HepG2 (cell line): ENCODE data around the gene EGFR. TPM values are rescaled to one million over a fixed set of nuclear protein-coding genes. Genes with fewer than 3 reads are reported as not detected.

Source experiments
- ARHGAP35 ChIP-seq: sonication (generic); formaldehyde crosslinking; IDR thresholded peaks from 2 replicates; pipeline ENCODE4 v1.9.0; 2022; ENCODE audit warnings: mild to moderate bottlenecking, inconsistent platforms, moderate library complexity, missing genetic modification reagents, borderline replicate concordance
- HOMEZ ChIP-seq: IDR thresholded peaks from 2 replicates; pipeline ENCODE4 v1.6.1; 2016; ENCODE audit warnings: low read depth
- JDP2 ChIP-seq: sonication (generic); formaldehyde crosslinking; IDR thresholded peaks from 2 replicates; pipeline ENCODE4 v1.8.1; 2022; ENCODE audit warnings: missing genetic modification reagents, borderline replicate concordance
- KAT2B ChIP-seq: fragments of 150-350 bp; IDR thresholded peaks from 2 replicates; pipeline ENCODE4 v1.6.1; 2014; ENCODE audit warnings: low read depth, low read length, borderline replicate concordance
- MAX ChIP-seq: IDR thresholded peaks from 2 replicates; pipeline ENCODE4 v1.6.1; 2012; ENCODE audit warnings: inconsistent platforms
- NFAT5 ChIP-seq: sonication (generic); formaldehyde crosslinking; IDR thresholded peaks from 2 replicates; pipeline ENCODE4 v1.4.0; 2020; ENCODE audit warnings: missing genetic modification reagents
- NR2F6 ChIP-seq, 2 experiments: IDR thresholded peaks; 2 replicates each; pipeline ENCODE4 v1.6.1; 2016; ENCODE audit warnings: antibody characterized with exemption in 1 of 2, mild to moderate bottlenecking in 1 of 2
- NR3C1 ChIP-seq: sonication (generic); formaldehyde crosslinking; IDR thresholded peaks from 2 replicates; pipeline ENCODE4 v1.4.0; 2020; ENCODE audit warnings: missing genetic modification reagents
- PAWR ChIP-seq: sonication (generic); formaldehyde crosslinking; IDR thresholded peaks from 2 replicates; pipeline ENCODE4 v1.4.0; 2020; ENCODE audit warnings: missing genetic modification reagents, mild to moderate bottlenecking, borderline replicate concordance
- POLR2AphosphoS2 ChIP-seq: IDR thresholded peaks from 2 replicates; pipeline ENCODE4 v1.6.1; 2011; ENCODE audit warnings: low read depth, low read length, improper control_type of control experiment
- SP1 ChIP-seq, 2 experiments: fragments of 450-650 bp in 1 of 2; sonication (generic) in 1 of 2; formaldehyde crosslinking in 1 of 2; IDR thresholded peaks; 2 replicates each; pipeline versions ENCODE4 v1.4.0 to v1.6.1; 2016 to 2020; ENCODE audit warnings: missing genetic modification reagents in 1 of 2
- ZBTB1 ChIP-seq: sonication (generic); formaldehyde crosslinking; IDR thresholded peaks from 2 replicates; pipeline ENCODE4 v1.4.0; 2020; ENCODE audit warnings: missing genetic modification reagents, borderline replicate concordance
- ZFYVE20 ChIP-seq: sonication (generic); formaldehyde crosslinking; IDR thresholded peaks from 2 replicates; pipeline ENCODE4 v1.8.0; 2023; ENCODE audit warnings: low read depth, mild to moderate bottlenecking, moderate library complexity, missing genetic modification reagents, borderline replicate concordance
- ZNF331 ChIP-seq: sonication (generic); formaldehyde crosslinking; IDR thresholded peaks from 2 replicates; pipeline ENCODE4 v1.4.0; 2020; ENCODE audit warnings: missing genetic modification reagents
- ZNF34 ChIP-seq: sonication (generic); formaldehyde crosslinking; IDR thresholded peaks from 2 replicates; pipeline ENCODE4 v1.4.0; 2020; ENCODE audit warnings: mild to moderate bottlenecking, missing genetic modification reagents, borderline replicate concordance
- ZNF430 ChIP-seq: sonication (generic); formaldehyde crosslinking; IDR thresholded peaks from 2 replicates; pipeline ENCODE4 v1.9.0; 2021; ENCODE audit warnings: mild to moderate bottlenecking, missing genetic modification reagents
- ZNF552 ChIP-seq: sonication (generic); formaldehyde crosslinking; IDR thresholded peaks from 2 replicates; pipeline ENCODE4 v1.9.0; 2022; ENCODE audit warnings: missing genetic modification reagents, mild to moderate bottlenecking, borderline replicate concordance
- ZNF660 ChIP-seq: sonication (generic); formaldehyde crosslinking; IDR thresholded peaks from 2 replicates; pipeline ENCODE4 v1.5.1; 2020; ENCODE audit warnings: mild to moderate bottlenecking, low read depth, missing genetic modification reagents, borderline replicate concordance
- ZSCAN31 ChIP-seq: sonication (generic); formaldehyde crosslinking; IDR thresholded peaks from 2 replicates; pipeline ENCODE4 v1.5.0; 2020; ENCODE audit warnings: low read depth, mild to moderate bottlenecking, missing genetic modification reagents
- polyA plus RNA-seq, 8 experiments: library from polyadenylated mRNA; depleted of rRNA in 3 of 8; stranded (reverse) in 7 of 8; unstranded in 1 of 8; fragments of >200 nt; fragmentation: Illumina TruSeq in 4 of 8; extraction: Trizol in 4 of 8; gene quantifications; 2 replicates each; pipeline versions ENCODE4 v1.2.1 to v1.2.3, GENCODE V29; 2011 to 2016; ENCODE audit warnings: low read depth in 4 of 8, missing spikeins in 1 of 8, mixed read lengths in 1 of 8; ENCODE audit not compliant: insufficient read depth in 1 of 8
- total RNA-seq, 5 experiments: library from RNA; depleted of rRNA; stranded (reverse); fragments of >200 nt; fragmentation: Illumina TruSeq; extraction: Trizol; gene quantifications; 2 replicates each; pipeline ENCODE4 v1.2.3, GENCODE V29; 2016; ENCODE audit warnings: low read depth in 1 of 5

Gene EGFR
- total and polyA plus RNA-seq, 2 of the 13 experiments (the other 11 are each of a cell fraction or from before 2014, with no cell fraction given) = 7.0 to 10.0 TPM

GRCh38 chr7:55177589-55178261 lies 158.9 kb downstream of the EGFR start (continued):
- no peak for TF ChIP-seq NR3C1 (CRISPR knock-in tag)
- no peak for TF ChIP-seq ZNF34 (CRISPR knock-in tag)
- no peak for TF ChIP-seq ZBTB1 (CRISPR knock-in tag)
- 0 out of 2 replicates have a peak, but pooled peaks have one; percentile 16 for TF ChIP-seq ZNF552 (CRISPR knock-in tag)
- TF ChIP-seq NR2F6 (IDR thresholded peaks at IDR 0.05) = peak; percentile 78; the same call in 1 of the 2 replicates
- TF ChIP-seq NR2F6 (CRISPR knock-in tag; IDR thresholded peaks at IDR 0.05) = peak; percentile 86
- no peak for TF ChIP-seq PAWR (CRISPR knock-in tag)
- no peak for TF ChIP-seq ZFYVE20 (CRISPR knock-in tag)
- no peak; the same call in 1 of the 2 replicates for TF ChIP-seq HOMEZ (CRISPR knock-in tag)
- no peak for TF ChIP-seq SP1 (IDR thresholded peaks at IDR 0.05)
- 0 out of 2 replicates have a peak, but pooled peaks have one; percentile 31 for TF ChIP-seq SP1 (CRISPR knock-in tag; IDR thresholded peaks at IDR 0.05)
- TF ChIP-seq KAT2B = no peak
- peak; percentile 88; the same call in 1 of the 2 replicates for TF ChIP-seq ZSCAN31 (CRISPR knock-in tag)
- TF ChIP-seq ARHGAP35 (CRISPR knock-in tag) = no peak
- TF ChIP-seq ZNF660 = no peak
- TF ChIP-seq NFAT5 (CRISPR knock-in tag) = no peak
- no peak for TF ChIP-seq POLR2AphosphoS2
- peak; percentile 79; the same call in 1 of the 2 replicates for TF ChIP-seq ZNF331 (CRISPR knock-in tag)
- TF ChIP-seq ZNF430 (CRISPR knock-in tag) = peak; percentile 89; the same call in 1 of the 2 replicates
- TF ChIP-seq JDP2 (CRISPR knock-in tag) = no peak
- TF ChIP-seq MAX = peak; percentile 76
